ENCODE measurements around the gene LBHD1. TPM values are rescaled to one million over a fixed set of nuclear protein-coding genes. Genes with fewer than 3 reads are reported as not detected.

Gene LBHD1
- total and polyA plus RNA-seq, 2 of the 4 experiments (the other 2 are of a cell fraction), result 1.6 to 4.0 TPM

DNA sequence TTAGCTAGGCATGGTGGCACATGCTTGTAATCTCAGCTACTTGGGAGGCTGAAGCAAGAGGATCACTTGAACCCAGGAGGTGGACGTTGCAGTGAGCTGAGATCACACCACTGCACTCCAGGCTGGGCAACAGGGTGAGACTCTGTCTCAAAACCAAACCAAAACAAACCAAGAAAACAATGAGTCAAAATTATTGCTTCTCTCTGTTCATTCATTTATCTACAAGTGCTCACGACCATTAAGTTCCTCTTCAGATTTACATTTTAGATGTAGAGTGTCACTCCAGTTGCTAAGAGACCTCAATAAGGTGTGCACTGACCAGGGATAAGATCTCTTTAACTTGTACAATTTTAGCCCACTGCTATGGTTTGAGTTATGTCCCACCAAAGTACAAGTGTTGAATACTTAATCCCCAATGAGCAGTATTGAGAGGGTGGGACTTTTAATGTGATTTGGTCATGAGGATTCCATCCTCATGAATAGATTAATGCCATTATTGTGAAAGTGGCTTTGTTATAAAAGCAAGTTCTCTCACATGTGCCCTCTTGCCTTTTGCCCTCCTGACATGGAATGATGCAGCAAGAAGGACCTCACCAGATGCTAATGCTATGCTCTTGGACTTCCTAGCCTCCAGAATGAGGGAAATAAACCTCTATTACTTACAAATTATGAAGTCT is 47.4 kb upstream of the LBHD1 start (continued):
- no peak for TF ChIP-seq CTCF (conservative IDR thresholded peaks at IDR 0.05; ENCODE audit: low read depth, low read length)
- no peak for TF ChIP-seq FOS (IDR thresholded peaks at IDR 0.05; ENCODE audit: low read depth, low read length)

DNA sequence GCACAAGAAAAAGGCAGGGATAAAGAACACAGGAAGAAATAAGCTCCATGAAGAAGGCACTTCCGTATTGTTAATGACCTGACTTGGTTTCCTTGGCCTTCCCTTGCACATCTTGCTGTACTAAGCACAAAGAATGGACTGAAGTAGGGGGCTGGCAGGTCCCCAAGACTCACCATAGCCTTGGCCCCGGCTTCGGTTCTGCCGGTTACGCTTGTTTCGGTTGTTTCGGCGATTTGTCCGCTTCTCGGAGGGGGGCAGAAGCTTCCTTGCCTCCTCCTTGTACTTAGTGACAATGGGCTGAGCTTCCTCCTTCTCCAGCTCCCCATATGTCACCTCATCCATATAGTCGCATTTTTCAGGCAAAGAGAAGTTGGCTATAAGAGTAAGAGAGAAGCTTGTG is 44.7 kb upstream of the LBHD1 start:
- no peak overlapping the region for H3K4me2 ChIP-seq (ENCODE audit: low read depth, low read length)
- no peak overlapping the region for H3K18ac ChIP-seq (ENCODE audit: low read depth, low read length)
- H2AFZ ChIP-seq (replicated peaks; ENCODE audit: low read length, poor library complexity), result no peak overlapping the region
- H3K36me3 ChIP-seq (ENCODE audit: control insufficient read depth, insufficient read depth, low read length), result peaks cover 72% of the 10 kb centered on the region
- H3K9ac ChIP-seq (ENCODE audit: low read depth, low read length), result no peak overlapping the region
- intact Hi-C loops (cut with micrococcal nuclease), result no loop called here
- no peak overlapping the region for H2BK20ac ChIP-seq (ENCODE audit: low read depth, low read length)
- no peak overlapping the region for H4K91ac ChIP-seq (ENCODE audit: insufficient read depth, low read depth, low read length)
- BruUV-seq (replicated peaks), result no TSS peak
- H4K8ac ChIP-seq (ENCODE audit: low read depth in 2 of 2, low read length in 2 of 2), result no peak overlapping the region
- no peak overlapping the region for H2BK15ac ChIP-seq (ENCODE audit: low read depth, low read length)
- peaks cover 4% of the 10 kb centered on the region; the same call in 1 of the 2 replicates for H3K4me1 ChIP-seq (ENCODE audit: control insufficient read depth, insufficient read depth, low read length)
- no peak overlapping the region for H2BK5ac ChIP-seq (ENCODE audit: low read depth, low read length, poor library complexity, severe bottlenecking)
- H3K79me1 ChIP-seq (ENCODE audit: low read depth in 1 of 2, low read length in 2 of 2), result peaks cover 38 to 67% of the 10 kb centered on the region in 2 experiments
- H4K5ac ChIP-seq (ENCODE audit: low read depth, low read length), result no peak overlapping the region
- peaks cover 2% of the 10 kb centered on the region; the same call in 1 of the 2 replicates for H4K20me1 ChIP-seq (ENCODE audit: insufficient read depth, low read length)
- no peak overlapping the region for H2BK120ac ChIP-seq (ENCODE audit: low read depth, low read length)
- ChIA-PET CTCF (no interaction called here), POLR2A (ENCODE audit: unreplicated experiment) (no interaction called here)
- H3K27me3 ChIP-seq (ENCODE audit: control insufficient read depth, insufficient read depth, low read length), result no peaks in the 10 kb centered on the region
- no peak overlapping the region for H3K14ac ChIP-seq (replicated peaks; ENCODE audit: low read depth, low read length)
- no peak for DNase-seq
- H2AK9ac ChIP-seq (replicated peaks; ENCODE audit: low read depth, low read length, poor library complexity), result no peak overlapping the region
- H3K23ac ChIP-seq (ENCODE audit: low read depth, low read length), result no peak overlapping the region
- H3K27ac ChIP-seq (ENCODE audit: insufficient read depth, low read length), result no peak overlapping the region
- H2AK5ac ChIP-seq (ENCODE audit: low read depth, low read length), result no peak overlapping the region
- H3K9me3 ChIP-seq (ENCODE audit: control insufficient read depth, insufficient read depth, low read length), result no peaks in the 10 kb centered on the region
- no peak overlapping the region for H3K56ac ChIP-seq (ENCODE audit: extremely low read depth, insufficient read depth, low read length)
- H3K4me3 ChIP-seq (ENCODE audit: insufficient read depth, low read depth, low read length), result no peak overlapping the region
- dilution Hi-C loops (cut with HindIII; ENCODE audit: low sequenced_read_pairs, unreplicated experiment), result no loop called here
- WGBS, 2 experiments (ENCODE audit: extremely low coverage in 2 of 2, insufficient read length in 1 of 2), result no CpG with 5 or more reads among the region's 11 CpGs
- H3K4ac ChIP-seq (ENCODE audit: low read depth, low read length), result no peak overlapping the region
- in situ Hi-C loops (cut with MboI; ENCODE audit: low sequenced_read_pairs), result no loop called here
- 0 out of 2 replicates have a peak, but pooled peaks cover 4% of the 10 kb centered on the region for H3K9me1 ChIP-seq (ENCODE audit: insufficient read depth, low read length)
- ATAC-seq (ENCODE audit: low read depth), result no peak
- TF ChIP-seq MAFK (IDR thresholded peaks at IDR 0.05; ENCODE audit: low read depth, low read length) (no peak), RFX5 (IDR thresholded peaks at IDR 0.05; ENCODE audit: low read depth, low read length) (no peak), CTCF (conservative IDR thresholded peaks at IDR 0.05; ENCODE audit: low read depth, low read length) (no peak), MXI1 (IDR thresholded peaks at IDR 0.05; ENCODE audit: borderline replicate concordance, low read depth, low read length) (no peak), ELK1 (IDR thresholded peaks at IDR 0.05; ENCODE audit: borderline replicate concordance, low read depth, low read length) (no peak), MAZ (IDR thresholded peaks at IDR 0.05; ENCODE audit: borderline replicate concordance, low read depth, low read length) (no peak), POLR2A (IDR thresholded peaks at IDR 0.05; ENCODE audit: low read depth, low read length) (no peak), SMC3 (IDR thresholded peaks at IDR 0.05; ENCODE audit: low read depth, low read length) (no peak), FOS (IDR thresholded peaks at IDR 0.05; ENCODE audit: low read depth, low read length) (no peak), RCOR1 (IDR thresholded peaks at IDR 0.05; ENCODE audit: insufficient replicate concordance, low read length) (no peak)
